ENCODE data around the gene DPP10.

DNA sequence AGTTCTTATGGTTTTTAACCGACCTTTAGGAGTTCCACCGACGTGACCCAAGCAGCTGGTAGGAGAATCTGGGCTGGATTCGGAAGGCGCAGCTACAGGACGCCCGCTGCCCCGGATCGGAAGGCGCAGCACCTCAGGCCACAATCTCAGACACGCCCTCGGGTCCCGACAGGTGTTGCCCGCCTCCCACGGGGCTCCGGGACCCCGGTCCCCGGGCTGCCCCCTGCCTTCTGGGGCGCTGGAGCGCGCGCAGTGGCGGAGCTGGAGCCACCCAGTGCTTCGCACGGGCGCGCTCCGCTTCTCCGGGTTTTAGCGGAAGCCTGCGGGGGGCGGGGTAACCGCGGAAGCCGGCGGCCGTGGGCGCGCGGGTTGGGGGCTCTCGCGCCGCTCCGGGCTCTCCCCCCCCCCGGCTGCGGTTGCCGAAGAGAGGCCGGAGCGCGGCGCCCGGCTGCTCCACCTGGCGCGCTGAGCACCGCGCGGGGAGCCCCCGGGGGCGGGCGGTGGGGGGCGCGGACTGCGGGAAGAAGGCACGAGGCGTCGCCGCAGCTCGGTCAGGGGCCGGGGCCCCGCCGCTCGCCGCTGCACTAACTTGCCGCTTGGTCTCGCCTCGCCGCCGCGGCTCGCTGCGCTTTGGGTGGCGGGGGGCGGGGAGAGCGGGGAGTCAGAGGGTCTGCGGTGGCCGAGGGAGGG is 718.8 kb downstream of the DPP10 start:
- TF ChIP-seq, protein P1, sequence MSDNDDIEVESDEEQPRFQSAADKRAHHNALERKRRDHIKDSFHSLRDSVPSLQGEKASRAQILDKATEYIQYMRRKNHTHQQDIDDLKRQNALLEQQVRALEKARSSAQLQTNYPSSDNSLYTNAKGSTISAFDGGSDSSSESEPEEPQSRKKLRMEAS (IDR thresholded peaks at IDR 0.05) = no peak
- TF ChIP-seq, protein P2, sequence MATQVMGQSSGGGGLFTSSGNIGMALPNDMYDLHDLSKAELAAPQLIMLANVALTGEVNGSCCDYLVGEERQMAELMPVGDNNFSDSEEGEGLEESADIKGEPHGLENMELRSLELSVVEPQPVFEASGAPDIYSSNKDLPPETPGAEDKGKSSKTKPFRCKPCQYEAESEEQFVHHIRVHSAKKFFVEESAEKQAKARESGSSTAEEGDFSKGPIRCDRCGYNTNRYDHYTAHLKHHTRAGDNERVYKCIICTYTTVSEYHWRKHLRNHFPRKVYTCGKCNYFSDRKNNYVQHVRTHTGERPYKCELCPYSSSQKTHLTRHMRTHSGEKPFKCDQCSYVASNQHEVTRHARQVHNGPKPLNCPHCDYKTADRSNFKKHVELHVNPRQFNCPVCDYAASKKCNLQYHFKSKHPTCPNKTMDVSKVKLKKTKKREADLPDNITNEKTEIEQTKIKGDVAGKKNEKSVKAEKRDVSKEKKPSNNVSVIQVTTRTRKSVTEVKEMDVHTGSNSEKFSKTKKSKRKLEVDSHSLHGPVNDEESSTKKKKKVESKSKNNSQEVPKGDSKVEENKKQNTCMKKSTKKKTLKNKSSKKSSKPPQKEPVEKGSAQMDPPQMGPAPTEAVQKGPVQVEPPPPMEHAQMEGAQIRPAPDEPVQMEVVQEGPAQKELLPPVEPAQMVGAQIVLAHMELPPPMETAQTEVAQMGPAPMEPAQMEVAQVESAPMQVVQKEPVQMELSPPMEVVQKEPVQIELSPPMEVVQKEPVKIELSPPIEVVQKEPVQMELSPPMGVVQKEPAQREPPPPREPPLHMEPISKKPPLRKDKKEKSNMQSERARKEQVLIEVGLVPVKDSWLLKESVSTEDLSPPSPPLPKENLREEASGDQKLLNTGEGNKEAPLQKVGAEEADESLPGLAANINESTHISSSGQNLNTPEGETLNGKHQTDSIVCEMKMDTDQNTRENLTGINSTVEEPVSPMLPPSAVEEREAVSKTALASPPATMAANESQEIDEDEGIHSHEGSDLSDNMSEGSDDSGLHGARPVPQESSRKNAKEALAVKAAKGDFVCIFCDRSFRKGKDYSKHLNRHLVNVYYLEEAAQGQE (IDR thresholded peaks at IDR 0.05; ENCODE audit: low read depth) = no peak
- TF ChIP-seq RAD21 (IDR thresholded peaks at IDR 0.05; ENCODE audit: low read depth) (no peak), TAF1 (IDR thresholded peaks at IDR 0.05; ENCODE audit: low read depth) (no peak)

All from Ishikawa (cell line).